ENCODE data around the gene PAQR5.
"Not testable (repeated sequence)": the region's sequence is repeated elsewhere in the genome, so short reads cannot be mapped to it uniquely, and the experiment has no call there.

Gene PAQR5

GRCh38 chr15:69358850-69359249, 60.1 kb downstream of the PAQR5 start:
- no peak for DNase-seq

- DNase-seq = no peak
These were observed 61.0 kb downstream of the PAQR5 start for GRCh38 chr15:69359722-69360121.

GRCh38 chr15:69360642-69361041, 61.9 kb downstream of the PAQR5 start:
- DNase-seq = no peak

GRCh38 chr15:69367236-69367635, 68.5 kb downstream of the PAQR5 start:
- DNase-seq = no peak

- no peak for DNase-seq
These were observed 70.9 kb downstream of the PAQR5 start for GRCh38 chr15:69369631-69370030.

GRCh38 chr15:69373406-69373805, 74.7 kb downstream of the PAQR5 start:
- DNase-seq = no peak

GRCh38 chr15:69375151-69375790, 76.6 kb downstream of the PAQR5 start:
- DNase-seq = no peak

GRCh38 chr15:69377216-69377970, 78.7 kb downstream of the PAQR5 start:
- DNase-seq = no peak

GRCh38 chr15:69380100-69380725, 81.5 kb downstream of the PAQR5 start:
- DNase-seq = no peak

- no peak for DNase-seq
These were observed 82.0 kb downstream of the PAQR5 start for GRCh38 chr15:69380726-69381105.

- DNase-seq = not testable (repeated sequence)
These were observed 83.5 kb downstream of the PAQR5 start for GRCh38 chr15:69382176-69382575.

- not testable (repeated sequence) for DNase-seq
These were observed 85.4 kb downstream of the PAQR5 start for GRCh38 chr15:69384066-69384465.

- DNase-seq = no peak
These were observed 86.2 kb downstream of the PAQR5 start for GRCh38 chr15:69384626-69385598.

- DNase-seq = no peak
These were observed 87.1 kb downstream of the PAQR5 start for GRCh38 chr15:69385831-69386230.

GRCh38 chr15:69386284-69386683, 87.6 kb downstream of the PAQR5 start:
- no peak for DNase-seq

- DNase-seq = no peak
These were observed 89.6 kb downstream of the PAQR5 start for GRCh38 chr15:69388260-69388705.

- DNase-seq = no peak
These were observed 90.7 kb downstream of the PAQR5 start for GRCh38 chr15:69389426-69389825.

- no peak for DNase-seq
These were observed 91.9 kb downstream of the PAQR5 start for GRCh38 chr15:69390575-69390974.

- no peak for DNase-seq
These were observed 92.5 kb downstream of the PAQR5 start for GRCh38 chr15:69391046-69391757.

GRCh38 chr15:69392352-69392751, 93.6 kb downstream of the PAQR5 start:
- peak; percentile 42 for DNase-seq

- no peak for DNase-seq
These were observed 95.2 kb downstream of the PAQR5 start for GRCh38 chr15:69393831-69394491.
